Regular cardiac myocyte (primary cell): ENCODE results near the gene DUSP11. TPM values are rescaled to one million over a fixed set of nuclear protein-coding genes. Genes with fewer than 3 reads are reported as not detected.

ENCODE experiments used
- total RNA-seq: library from RNA; depleted of rRNA; stranded (reverse); fragments of >200 nt; gene quantifications from 2 replicates; pipeline ENCODE4 v1.2.3, GENCODE V29; 2014

DUSP11 gene
- 25.3 and 30.4 TPM in 2 replicates for total RNA-seq

GRCh38 chr2:73779467-73780236, at the start of gene DUSP11:
Gene DUSP11, minus strand, starts transcription at chr2:73780103. Its CDS starts 129 bp downstream, at chr2:73779974.

GRCh38 chr2:73828818-73829570, 49.1 kb upstream of the DUSP11 start, which contains the start of gene STAMBP:
Gene STAMBP, plus strand, starts transcription at chr2:73828961. Its CDS starts 1,896 bp downstream, at chr2:73830857.

GRCh38 chr2:73783883-73784282, 4.0 kb upstream of the DUSP11 start, which contains the start of gene C2orf78:
Gene C2orf78, plus strand, starts transcription at chr2:73784183. Its CDS starts 127 bp downstream, at chr2:73784310.

GRCh38 chr2:73736855-73737779, 42.8 kb downstream of the DUSP11 start, which contains the start of gene TPRKB:
Gene TPRKB, minus strand, starts transcription at chr2:73737345. Its CDS starts 2,776 bp downstream, at chr2:73734569.

Other genes starting within 250 kb of the DUSP11 start
- gene NAT8, start 137.7 kb downstream of the DUSP11 start, total RNA-seq = not detected in 2 replicates
- gene TPRKB, start 42.8 kb downstream of the DUSP11 start, total RNA-seq = 21.4 and 45.4 TPM in 2 replicates
- gene C2orf78, start 4.1 kb upstream of the DUSP11 start, total RNA-seq = not detected in 2 replicates
- gene STAMBP, start 48.9 kb upstream of the DUSP11 start, total RNA-seq = 25.7 and 33.0 TPM in 2 replicates
- under 0.01 and 0.19 TPM in 2 replicates for gene ACTG2, start 112.9 kb upstream of the DUSP11 start, total RNA-seq
- 56.1 and 73.4 TPM in 2 replicates for gene DGUOK, start 146.8 kb upstream of the DUSP11 start, total RNA-seq
- 1.7 and 2.5 TPM in 2 replicates for gene TET3, start 204.8 kb upstream of the DUSP11 start, total RNA-seq